Endothelial cell of umbilical vein (primary cell): Measurements from ENCODE around the gene C2CD3. TPM values are rescaled to one million over a fixed set of nuclear protein-coding genes. Genes with fewer than 3 reads are reported as not detected.

Source experiments
- BruUV-seq: library from RNA; stranded (reverse); fragments of 400-500 nt; replicated peaks from 2 replicates; lab custom pipeline; 2021; lab: Mats Ljungman, UMichigan
- CTCF ChIA-PET: fragments of 300-600, 350-600 bp; sonication (Branson Sonifier 250); formaldehyde crosslinking; loops from one replicate; lab custom pipeline; 2021; ENCODE audit warnings: antibody characterized with exemption, inconsistent platforms; lab: Charles Lee
- POLR2A ChIA-PET: fragments of 300-600, 350-600 bp; sonication (Branson Sonifier 250); formaldehyde crosslinking; loops from one replicate; lab custom pipeline; 2021; ENCODE audit warnings: antibody characterized with exemption, inconsistent platforms; lab: Charles Lee
- DNase-seq: peaks from one replicate; pipeline ENCODE4 v3.0.0-alpha.2; 2011; ENCODE audit warnings: low read depth, low spot score
- FAIRE-seq: peaks from 2 replicates; lab custom pipeline; 2011; peaks lifted over from hg19 to GRCh38; lab: Jason Lieb, UNC
- H2AFZ ChIP-seq: 2 replicates; pipeline ENCODE4 v1.6.0; 2012; ENCODE audit warnings: low read depth, low read length, control low read depth, inconsistent platforms
- H3K27ac ChIP-seq: 2 replicates; pipeline ENCODE4 v1.5.1; 2011; ENCODE audit warnings: low read depth, mild to moderate bottlenecking, control low read depth, low read length, moderate library complexity; ENCODE audit not compliant: insufficient read depth
- H3K27me3 ChIP-seq, 2 experiments: 2 replicates each; pipeline versions ENCODE4 v1.6.0 to v1.6.1; 2011; ENCODE audit warnings: low read length in 2 of 2, mixed read lengths in 1 of 2; ENCODE audit not compliant: control insufficient read depth in 2 of 2, insufficient read depth in 2 of 2
- H3K36me3 ChIP-seq, 2 experiments: 2 replicates in 1 of 2; 3 replicates in 1 of 2; pipeline ENCODE4 v1.5.1; 2011; ENCODE audit warnings: low read length in 2 of 2, mild to moderate bottlenecking in 1 of 2, moderate library complexity in 1 of 2; ENCODE audit not compliant: control insufficient read depth in 2 of 2, insufficient read depth in 2 of 2; ENCODE audit errors: extremely low read depth in 1 of 2
- H3K4me1 ChIP-seq: 3 replicates; pipeline ENCODE4 v1.5.1; 2011; ENCODE audit warnings: mild to moderate bottlenecking, low read length; ENCODE audit not compliant: control insufficient read depth, insufficient read depth; ENCODE audit errors: extremely low read depth
- H3K4me2 ChIP-seq: 2 replicates; pipeline ENCODE4 v1.6.1; 2011; ENCODE audit warnings: low read length, control low read depth, mixed read lengths; ENCODE audit not compliant: insufficient read depth
- H3K4me3 ChIP-seq, 3 experiments: fragments of 200-600 bp in 1 of 3; sonication (generic), shearing (Covaris generic) in 1 of 3; replicated peaks in 1 of 3; 2 replicates each; pipeline ENCODE4 v1.5.1; 2011 to 2016; ENCODE audit warnings: control low read depth in 3 of 3, low read length in 3 of 3, mild to moderate bottlenecking in 2 of 3, inconsistent platforms in 1 of 3, low read depth in 1 of 3, moderate library complexity in 1 of 3; ENCODE audit not compliant: insufficient read depth in 1 of 3
- H3K79me2 ChIP-seq: 2 replicates; pipeline ENCODE4 v1.6.0; 2012; ENCODE audit warnings: low read length, inconsistent platforms; ENCODE audit not compliant: control insufficient read depth, insufficient read depth
- H3K9ac ChIP-seq: replicated peaks from 2 replicates; pipeline ENCODE3; 2011; ENCODE audit warnings: low read length, control low read depth; ENCODE audit not compliant: insufficient read depth; ENCODE audit errors: extremely low read depth
- H3K9me1 ChIP-seq: replicated peaks from 3 replicates; pipeline ENCODE4 v1.6.0; 2011; ENCODE audit warnings: mild to moderate bottlenecking, low read length; ENCODE audit not compliant: control insufficient read depth, insufficient read depth; ENCODE audit errors: extremely low read depth
- H3K9me3 ChIP-seq: replicated peaks from 2 replicates; pipeline ENCODE4 v1.5.1; 2012; ENCODE audit warnings: low read length, inconsistent platforms; ENCODE audit not compliant: control insufficient read depth, insufficient read depth
- H4K20me1 ChIP-seq: replicated peaks from 2 replicates; pipeline ENCODE3; 2011; ENCODE audit warnings: mild to moderate bottlenecking, low read length; ENCODE audit not compliant: control insufficient read depth, insufficient read depth; ENCODE audit errors: extremely low read depth
- CTCF ChIP-seq, 2 donors: IDR thresholded peaks; 1 replicate in 1 of 2; 2 replicates in 1 of 2; pipeline ENCODE4 v1.5.1; 2011; ENCODE audit warnings: low read length in 2 of 2, mild to moderate bottlenecking in 2 of 2, moderate library complexity in 2 of 2, control low read depth in 1 of 2, inconsistent platforms in 1 of 2, low read depth in 1 of 2; ENCODE audit not compliant: insufficient read depth in 1 of 2; ENCODE audit errors: extremely low read depth in 1 of 2
- JUN ChIP-seq: IDR thresholded peaks from 2 replicates; pipeline ENCODE4 v1.6.1; 2011; ENCODE audit warnings: borderline replicate concordance, low read depth; ENCODE audit not compliant: insufficient read length, insufficient read depth
- MAX ChIP-seq: IDR thresholded peaks from 2 replicates; pipeline ENCODE4 v1.6.1; 2011; ENCODE audit not compliant: insufficient read depth, insufficient read length
- dilution Hi-C: fragments of 300-500 bp; cut with MboI; formaldehyde crosslinking; loops from one replicate; pipeline ENCODE4 v1.15.0; 2019; ENCODE audit warnings: low sequenced_read_pairs; ENCODE audit not compliant: extremely low pct_ligation_motif_present
- intact Hi-C: fragments of 100-400 bp; cut with micrococcal nuclease; formaldehyde crosslinking; loops from one replicate; pipeline ENCODE4 v1.10.0; 2022
- polyA plus RNA-seq, 4 experiments: library from polyadenylated mRNA; depleted of rRNA in 3 of 4; stranded (reverse) in 3 of 4; unstranded in 1 of 4; fragments of >200 nt; gene quantifications; 2 replicates each; pipeline versions ENCODE4 v1.2.1 to v1.2.3, GENCODE V29; 2011 to 2012; ENCODE audit warnings: missing spikeins in 1 of 4
- total RNA-seq: library from RNA; stranded (reverse); gene quantifications from 2 replicates; pipeline ENCODE4 v1.2.3, GENCODE V29; 2021

C2CD3 gene
- total and polyA plus RNA-seq, 2 donors (not counting 3 experiments of a cell fraction or from before 2014, with no cell fraction given) = 12.9 to 36.6 TPM

GRCh38 chr11:74138021-74138420, 32.8 kb downstream of the C2CD3 start:
- H3K9me1 ChIP-seq = no peaks in the 10 kb centered on the region
- TSS peak; percentile 38 for BruUV-seq
- H3K4me3 ChIP-seq = no peak overlapping the region
- dilution Hi-C loops (no loop called here), intact Hi-C loops (loop anchor here (1.0 kb wide), 1 partner anchor 33 kb away; the partner anchor contains the start of genes C2CD3 and PPME1)
- no peak for FAIRE-seq
- H4K20me1 ChIP-seq = no peaks in the 10 kb centered on the region
- H3K27ac ChIP-seq = peak overlapping the region; percentile 37
- CTCF ChIA-PET = interaction anchor here (0.5 to 1.4 kb wide), 3 partner anchors 24 to 173 kb away, joined by 3 read pairs; partner anchors contain the start of genes C2CD3 and PPME1
- no peak for DNase-seq
- POLR2A ChIA-PET = no interaction called here
- H3K36me3 ChIP-seq = peaks cover 0 to 7% of the 10 kb centered on the region in 2 experiments
- no peak overlapping the region for H3K9ac ChIP-seq
- peaks cover 26% of the 10 kb centered on the region for H3K4me1 ChIP-seq
- H3K27me3 ChIP-seq = no peaks in the 10 kb centered on the region
- no peaks in the 10 kb centered on the region for H3K79me2 ChIP-seq
- no peak overlapping the region for H2AFZ ChIP-seq
- TF ChIP-seq JUN = no peak
- no peak for TF ChIP-seq CTCF (IDR thresholded peaks at IDR 0.05; ENCODE audit: extremely low read depth in 1 of 2, insufficient read depth in 1 of 2, low read depth in 1 of 2, low read length in 2 of 2)
- TF ChIP-seq MAX = no peak
- no peak overlapping the region for H3K4me2 ChIP-seq
- H3K9me3 ChIP-seq = no peaks in the 10 kb centered on the region
